HepG2 (cell line): Measurements from ENCODE around the gene ATP2B2. TPM values are rescaled to one million over a fixed set of nuclear protein-coding genes. Genes with fewer than 3 reads are reported as not detected.

Source experiments
- ATAC-seq: fragments of 200-7000 bp; cut with Tn5 transposase; 3 replicates; pipeline ENCODE4 v1.9.1; 2020; ENCODE audit warnings: mild to moderate bottlenecking, moderate library complexity
- BruUV-seq: library from RNA; stranded (reverse); fragments of 400-500 nt; replicated peaks from 2 replicates; lab custom pipeline; 2021; lab: Mats Ljungman, UMichigan
- CTCF ChIA-PET: fragments of 300-600 bp; formaldehyde crosslinking; extraction: SDS; loops from one replicate; lab custom pipeline; 2021; ENCODE audit warnings: low total read pairs, inconsistent platforms, low intra/inter-chr PET ratio; lab: Yijun Ruan, JAX
- POLR2A ChIA-PET: fragments of 350-600 bp; sonication (Branson Sonifier 250); formaldehyde crosslinking; loops from one replicate; lab custom pipeline; 2020; ENCODE audit warnings: antibody characterized with exemption, inconsistent platforms; lab: Yijun Ruan, JAX
- DNase-seq: peaks from one replicate; pipeline ENCODE4 v3.0.0-alpha.2; 2015; ENCODE audit warnings: low spot score
- FAIRE-seq: peaks from 3 replicates; lab custom pipeline; 2011; peaks lifted over from hg19 to GRCh38; lab: Jason Lieb, UNC
- H2AFZ ChIP-seq: one replicate; pipeline ENCODE4 v1.6.1; 2011; ENCODE audit warnings: low read length, inconsistent platforms
- H3K27ac ChIP-seq: fragments of 300-600 bp; 3 replicates; pipeline ENCODE4 v1.8.0; 2011; ENCODE audit warnings: mixed run types, mild to moderate bottlenecking, mixed read lengths, low read length, inconsistent platforms; ENCODE audit not compliant: insufficient read depth; ENCODE audit errors: extremely low read length
- H3K27me3 ChIP-seq, 2 experiments: fragments of 200-600 bp in 1 of 2; 2 replicates in 1 of 2; 3 replicates in 1 of 2; pipeline versions ENCODE4 v1.6.0 to v1.8.0; 2011; ENCODE audit warnings: low read length in 2 of 2, mild to moderate bottlenecking in 2 of 2, moderate library complexity in 2 of 2, inconsistent platforms in 1 of 2; ENCODE audit not compliant: insufficient read depth in 2 of 2, control insufficient read depth in 1 of 2
- H3K36me3 ChIP-seq, 2 experiments: fragments of 200-600 bp in 1 of 2; replicated peaks in 1 of 2; 2 replicates in 1 of 2; 3 replicates in 1 of 2; pipeline versions ENCODE4 v1.5.1 to v1.8.0; 2011; ENCODE audit warnings: low read length in 2 of 2, inconsistent platforms in 1 of 2; ENCODE audit not compliant: insufficient read depth in 2 of 2, control insufficient read depth in 1 of 2
- H3K4me1 ChIP-seq: 2 replicates; pipeline ENCODE4 v1.5.1; 2012; ENCODE audit warnings: low read length, inconsistent platforms; ENCODE audit not compliant: insufficient read depth
- H3K4me2 ChIP-seq: 2 replicates; pipeline ENCODE4 v1.6.0; 2011; ENCODE audit warnings: low read depth, low read length, inconsistent platforms
- H3K4me3 ChIP-seq, 3 experiments: fragments of 200-600 bp in 1 of 3; sonication (generic), shearing (Covaris generic) in 1 of 3; replicated peaks in 1 of 3; 2 replicates each; pipeline ENCODE4 v1.5.1; 2011 to 2016; ENCODE audit warnings: low read length in 3 of 3, inconsistent platforms in 2 of 3, low read depth in 2 of 3, mild to moderate bottlenecking in 2 of 3, control low read depth in 1 of 3, mixed read lengths in 1 of 3; ENCODE audit not compliant: insufficient read depth in 1 of 3
- H3K79me2 ChIP-seq: one replicate; pipeline ENCODE4 v1.6.1; 2011; ENCODE audit warnings: low read length, inconsistent platforms; ENCODE audit not compliant: insufficient read depth
- H3K9ac ChIP-seq: 2 replicates; pipeline ENCODE4 v1.6.0; 2011; ENCODE audit warnings: mild to moderate bottlenecking, low read depth, low read length, inconsistent platforms; ENCODE audit not compliant: insufficient read depth
- H3K9me3 ChIP-seq: 2 replicates; pipeline ENCODE4 v1.5.1; 2012; ENCODE audit warnings: mild to moderate bottlenecking, low read length
- H4K20me1 ChIP-seq: 2 replicates; pipeline ENCODE4 v1.6.0; 2011; ENCODE audit warnings: inconsistent platforms, mild to moderate bottlenecking, low read length, moderate library complexity; ENCODE audit not compliant: insufficient read depth
- ATRX ChIP-seq: sonication (generic); formaldehyde crosslinking; IDR thresholded peaks from 2 replicates; pipeline ENCODE4 v1.4.0; 2020; ENCODE audit warnings: missing genetic modification reagents, borderline replicate concordance
- CC2D1A ChIP-seq: sonication (generic); formaldehyde crosslinking; IDR thresholded peaks from 2 replicates; pipeline ENCODE4 v1.8.1; 2023; ENCODE audit warnings: mild to moderate bottlenecking, missing genetic modification reagents
- CREB3 ChIP-seq: sonication (generic); formaldehyde crosslinking; IDR thresholded peaks from 2 replicates; pipeline ENCODE4 v1.5.0; 2020; ENCODE audit warnings: missing genetic modification reagents
- CREM ChIP-seq, 2 experiments: sonication (generic) in 1 of 2; formaldehyde crosslinking in 1 of 2; IDR thresholded peaks; 2 replicates each; pipeline versions ENCODE4 v1.4.0 to v1.6.1; 2016 to 2020; ENCODE audit warnings: antibody characterized with exemption in 1 of 2, mild to moderate bottlenecking in 1 of 2, missing genetic modification reagents in 1 of 2
- HOXA7 ChIP-seq: sonication (generic); formaldehyde crosslinking; IDR thresholded peaks from 2 replicates; pipeline ENCODE4 v1.8.1; 2022; ENCODE audit warnings: mild to moderate bottlenecking, missing genetic modification reagents, moderate library complexity
- KDM1A ChIP-seq: IDR thresholded peaks from 2 replicates; pipeline ENCODE4 v1.6.1; 2016; ENCODE audit warnings: missing compliant biosample characterization
- MAFF ChIP-seq: IDR thresholded peaks from 2 replicates; pipeline ENCODE4 v1.6.1; 2011; ENCODE audit warnings: low read depth, low read length, improper control_type of control experiment
- RAD51 ChIP-seq: fragments of 450-650 bp; IDR thresholded peaks from 2 replicates; pipeline ENCODE4 v1.6.1; 2016; ENCODE audit warnings: borderline replicate concordance
- U2AF2 ChIP-seq: fragments of 200-400 bp; formaldehyde crosslinking; IDR thresholded peaks from 2 replicates; pipeline ENCODE4 v1.6.1; 2017; ENCODE audit warnings: low read depth, mild to moderate bottlenecking, low read length
- ZKSCAN8 ChIP-seq: IDR thresholded peaks from 2 replicates; pipeline ENCODE4 v1.6.1; 2016; ENCODE audit warnings: borderline replicate concordance, missing genetic modification reagents, missing compliant biosample characterization
- ZNF225 ChIP-seq: sonication (generic); formaldehyde crosslinking; IDR thresholded peaks from 2 replicates; pipeline ENCODE4 v1.4.0; 2020; ENCODE audit warnings: mild to moderate bottlenecking, missing genetic modification reagents
- ZNF260 ChIP-seq: sonication (generic); formaldehyde crosslinking; IDR thresholded peaks from 2 replicates; pipeline ENCODE4 v1.4.0; 2020; ENCODE audit warnings: missing genetic modification reagents, low read depth, mild to moderate bottlenecking, borderline replicate concordance
- ZNF329 ChIP-seq: sonication (generic); formaldehyde crosslinking; IDR thresholded peaks from 2 replicates; pipeline ENCODE4 v1.9.0; 2021; ENCODE audit warnings: low read depth, mild to moderate bottlenecking, missing genetic modification reagents
- ZNF577 ChIP-seq: sonication (generic); formaldehyde crosslinking; IDR thresholded peaks from 2 replicates; pipeline ENCODE4 v1.4.0; 2020; ENCODE audit warnings: mild to moderate bottlenecking, low read depth, missing genetic modification reagents, borderline replicate concordance
- ZNF605 ChIP-seq: sonication (generic); formaldehyde crosslinking; IDR thresholded peaks from 2 replicates; pipeline ENCODE4 v1.8.0; 2022; ENCODE audit warnings: mild to moderate bottlenecking, missing genetic modification reagents
- ZNF629 ChIP-seq: sonication (generic); formaldehyde crosslinking; conservative IDR thresholded peaks from 2 replicates; pipeline ENCODE4 v1.5.0; 2020; ENCODE audit warnings: missing genetic modification reagents
- WGBS: methylation state at CpG from one replicate; pipeline ENCODE4 v1.1.6; 2017; ENCODE audit warnings: low lambda C conversion rate; 5-methylcytosine and 5-hydroxymethylcytosine counted together
- in situ Hi-C: cut with HindIII; loops from 2 replicates; pipeline ENCODE4 v1.10.0; 2017; ENCODE audit warnings: low pct_unique_long_range_greater_than_20kb; ENCODE audit not compliant: extremely low pct_ligation_motif_present
- intact Hi-C: fragments of 100-400 bp; cut with micrococcal nuclease; formaldehyde crosslinking; loops from one replicate; pipeline ENCODE4 v1.10.0; 2022; ENCODE audit not compliant: unreplicated experiment
- polyA plus RNA-seq, 8 experiments: library from polyadenylated mRNA; depleted of rRNA in 3 of 8; stranded (reverse) in 7 of 8; unstranded in 1 of 8; fragments of >200 nt; fragmentation: Illumina TruSeq in 4 of 8; extraction: Trizol in 4 of 8; gene quantifications; 2 replicates each; pipeline versions ENCODE4 v1.2.1 to v1.2.3, GENCODE V29; 2011 to 2016; ENCODE audit warnings: low read depth in 4 of 8, missing spikeins in 1 of 8, mixed read lengths in 1 of 8; ENCODE audit not compliant: insufficient read depth in 1 of 8
- total RNA-seq, 5 experiments: library from RNA; depleted of rRNA; stranded (reverse); fragments of >200 nt; fragmentation: Illumina TruSeq; extraction: Trizol; gene quantifications; 2 replicates each; pipeline ENCODE4 v1.2.3, GENCODE V29; 2016; ENCODE audit warnings: low read depth in 1 of 5
- TF ChIP-seq, protein P1 (sequence below): fragments of 450-650 bp; IDR thresholded peaks from 2 replicates; pipeline ENCODE4 v1.6.1; 2016
- TF ChIP-seq, protein P2 (sequence below): sonication (generic); formaldehyde crosslinking; IDR thresholded peaks from 2 replicates; pipeline ENCODE4 v1.5.0; 2020; ENCODE audit warnings: missing genetic modification reagents, mild to moderate bottlenecking, borderline replicate concordance

ATP2B2 gene
- total and polyA plus RNA-seq, 2 of the 13 experiments (the other 11 are each of a cell fraction or from before 2014, with no cell fraction given), result 1.5 to 2.3 TPM

GRCh38 chr3:10434144-10434937, 71.0 kb downstream of the ATP2B2 start:
- intact Hi-C loops, result no loop called here
- H3K4me2 ChIP-seq, result no peak overlapping the region
- peak; percentile 36; the same call in 2 of the 3 replicates for ATAC-seq
- no peaks in the 10 kb centered on the region for H3K36me3 ChIP-seq
- WGBS, result 26% methylated on average over 1 of the region's 2 CpGs
- no peak for FAIRE-seq
- no peak for DNase-seq
- no peaks in the 10 kb centered on the region for H3K4me1 ChIP-seq
- ChIA-PET POLR2A (no interaction called here), CTCF (no interaction called here)
- no peak overlapping the region for H3K4me3 ChIP-seq
- no peaks in the 10 kb centered on the region for H3K79me2 ChIP-seq
- H3K27ac ChIP-seq, result no peak overlapping the region
- in situ Hi-C loops, result no loop called here
- no TSS peak for BruUV-seq
- TF ChIP-seq U2AF2 (no peak), CC2D1A (CRISPR knock-in tag) (no peak), ZNF329 (CRISPR knock-in tag) (peak; percentile 98), ZNF629 (CRISPR knock-in tag) (0 out of 2 replicates have a peak, but pooled peaks have one; percentile 25), ZNF577 (CRISPR knock-in tag) (no peak), MAFF (no peak), ZKSCAN8 (CRISPR knock-in tag) (no peak), KDM1A (CRISPR knock-in tag) (no peak), CREM (IDR thresholded peaks at IDR 0.05) (no peak), CREM (CRISPR knock-in tag; IDR thresholded peaks at IDR 0.05) (no peak), ATRX (no peak), RAD51 (no peak), HOXA7 (CRISPR knock-in tag) (no peak), ZNF260 (no peak), CREB3 (CRISPR knock-in tag) (no peak), ZNF225 (no peak), ZNF605 (no peak)
- TF ChIP-seq, protein P1, sequence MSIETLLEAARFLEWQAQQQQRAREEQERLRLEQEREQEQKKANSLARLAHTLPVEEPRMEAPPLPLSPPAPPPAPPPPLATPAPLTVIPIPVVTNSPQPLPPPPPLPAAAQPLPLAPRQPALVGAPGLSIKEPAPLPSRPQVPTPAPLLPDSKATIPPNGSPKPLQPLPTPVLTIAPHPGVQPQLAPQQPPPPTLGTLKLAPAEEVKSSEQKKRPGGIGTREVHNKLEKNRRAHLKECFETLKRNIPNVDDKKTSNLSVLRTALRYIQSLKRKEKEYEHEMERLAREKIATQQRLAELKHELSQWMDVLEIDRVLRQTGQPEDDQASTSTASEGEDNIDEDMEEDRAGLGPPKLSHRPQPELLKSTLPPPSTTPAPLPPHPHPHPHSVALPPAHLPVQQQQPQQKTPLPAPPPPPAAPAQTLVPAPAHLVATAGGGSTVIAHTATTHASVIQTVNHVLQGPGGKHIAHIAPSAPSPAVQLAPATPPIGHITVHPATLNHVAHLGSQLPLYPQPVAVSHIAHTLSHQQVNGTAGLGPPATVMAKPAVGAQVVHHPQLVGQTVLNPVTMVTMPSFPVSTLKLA, result no peak
- TF ChIP-seq, protein P2, sequence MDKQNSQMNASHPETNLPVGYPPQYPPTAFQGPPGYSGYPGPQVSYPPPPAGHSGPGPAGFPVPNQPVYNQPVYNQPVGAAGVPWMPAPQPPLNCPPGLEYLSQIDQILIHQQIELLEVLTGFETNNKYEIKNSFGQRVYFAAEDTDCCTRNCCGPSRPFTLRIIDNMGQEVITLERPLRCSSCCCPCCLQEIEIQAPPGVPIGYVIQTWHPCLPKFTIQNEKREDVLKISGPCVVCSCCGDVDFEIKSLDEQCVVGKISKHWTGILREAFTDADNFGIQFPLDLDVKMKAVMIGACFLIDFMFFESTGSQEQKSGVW, result no peak
- H2AFZ ChIP-seq, result no peak overlapping the region
- H4K20me1 ChIP-seq, result no peaks in the 10 kb centered on the region
- no peak overlapping the region for H3K9ac ChIP-seq
- H3K27me3 ChIP-seq, result no peaks in the 10 kb centered on the region
- H3K9me3 ChIP-seq, result no peaks in the 10 kb centered on the region
